Effector CD4-positive, alpha-beta T cell (primary cell): ENCODE results near the gene SDK2.
"Not testable (repeated sequence)": the region's sequence is repeated elsewhere in the genome, so short reads cannot be mapped to it uniquely, and the experiment has no call there.

ENCODE experiments used
- DNase-seq: peaks from one replicate; pipeline ENCODE4 v3.0.0-alpha.2; 2020

Gene SDK2

DNA sequence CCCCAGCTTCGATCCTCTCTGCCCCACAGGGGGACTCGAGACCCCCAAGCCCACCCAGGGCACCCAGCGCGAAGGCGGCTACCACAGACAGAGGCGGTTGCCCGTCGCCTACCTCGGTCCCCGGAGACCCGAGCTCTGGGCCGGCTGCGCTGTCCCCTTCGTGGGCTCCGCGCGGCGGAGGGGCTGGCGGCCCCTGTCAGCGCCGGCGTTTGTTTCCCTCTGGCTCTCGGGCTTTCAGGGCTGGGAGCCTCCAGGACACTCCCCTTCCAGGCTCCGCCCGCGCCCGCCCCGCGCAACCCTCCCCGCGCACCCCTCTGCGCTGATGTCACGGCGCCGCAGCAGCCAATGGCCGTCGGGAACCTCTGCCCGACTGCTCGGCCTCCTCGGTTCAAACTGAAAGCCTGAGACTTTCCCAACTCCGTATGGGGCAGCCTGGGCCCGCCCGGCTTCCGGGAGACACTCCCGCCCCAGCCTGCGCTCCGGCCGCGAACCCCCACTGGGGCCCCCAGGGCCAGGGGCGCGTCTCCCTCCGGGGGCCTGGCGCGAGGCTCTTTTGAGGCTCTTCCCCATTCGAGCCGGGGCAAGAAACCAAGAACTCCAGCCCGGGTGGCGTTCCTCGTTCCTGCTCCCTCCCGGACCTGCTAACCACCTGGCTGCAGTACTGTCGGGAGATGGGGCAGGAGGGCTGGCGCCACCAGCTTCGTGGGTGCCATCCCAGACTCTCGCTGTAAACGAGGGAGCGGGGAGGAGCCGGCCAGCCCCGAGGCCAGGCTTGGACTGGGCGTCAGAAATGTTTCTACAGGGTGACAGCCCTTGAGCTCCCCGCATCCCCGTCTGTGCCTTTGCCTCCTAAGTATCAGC is 332.2 kb downstream of the SDK2 start, which contains the start of gene CDC42EP4:
TSS of gene CDC42EP4 (minus strand) at position 221 of the 861 bp plus-strand sequence. CDS start 25,501 bp downstream, outside the sequence.
- DNase-seq: peak; percentile 76

DNA sequence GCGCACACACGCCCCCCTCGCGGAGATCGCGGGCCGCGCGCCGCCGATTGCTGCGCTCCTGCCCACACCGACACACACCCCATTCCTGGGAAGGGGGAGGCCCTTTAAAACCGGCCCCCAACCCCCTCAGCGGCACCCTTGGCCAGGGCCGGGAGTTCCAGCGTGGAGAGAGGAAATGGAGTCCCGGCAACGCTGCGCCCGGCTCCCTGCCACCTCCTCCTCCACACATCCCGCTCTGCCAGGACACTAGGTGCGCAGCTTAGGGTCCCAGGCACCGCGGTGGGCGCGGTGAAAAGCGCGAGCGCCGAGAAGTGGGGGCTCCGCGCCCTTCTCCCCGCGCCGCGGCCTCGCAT is 332.8 kb downstream of the SDK2 start:
- no peak for DNase-seq

DNA sequence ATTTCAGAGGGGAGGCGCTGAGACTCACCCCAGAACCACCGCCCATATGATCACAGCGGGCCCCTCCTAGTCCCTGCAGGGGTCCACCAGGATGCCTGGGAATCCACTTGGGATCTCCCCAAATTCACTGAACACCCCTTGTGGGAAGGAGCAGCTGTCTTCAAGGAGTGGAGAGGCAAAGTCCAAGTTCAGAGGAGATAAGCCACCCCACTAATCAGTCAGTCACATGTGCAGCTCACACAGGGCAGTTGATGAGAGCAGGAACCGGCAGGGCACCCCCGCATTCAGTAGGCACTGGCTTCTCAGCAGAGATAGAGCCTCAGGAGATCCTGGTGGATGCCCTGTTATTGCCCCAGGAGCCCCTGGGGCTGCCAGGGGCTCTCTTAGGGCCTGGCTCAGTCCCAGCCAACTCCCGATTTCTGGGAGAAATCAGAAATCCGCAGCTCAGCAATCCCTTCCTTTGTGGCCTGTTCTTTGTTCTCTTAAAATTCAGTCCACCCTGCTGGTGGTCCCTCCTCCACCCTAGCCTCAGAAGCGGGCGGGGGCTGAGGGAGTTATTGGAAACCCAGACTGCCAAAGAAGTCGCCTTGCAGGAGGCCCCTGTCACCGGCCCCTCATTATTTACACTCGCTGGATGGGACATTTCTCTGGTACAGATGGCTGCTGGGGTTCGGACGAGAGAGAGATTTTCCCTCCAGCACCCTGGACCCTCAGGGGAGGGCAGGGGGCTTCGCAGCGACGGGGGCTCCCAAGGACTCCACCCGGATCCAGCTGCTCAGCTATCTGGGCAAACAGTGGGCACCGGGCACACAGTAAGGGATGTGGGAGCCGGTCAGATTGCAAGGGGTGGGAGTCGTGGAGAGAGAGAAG is 334.3 kb downstream of the SDK2 start:
- DNase-seq: no peak

DNA sequence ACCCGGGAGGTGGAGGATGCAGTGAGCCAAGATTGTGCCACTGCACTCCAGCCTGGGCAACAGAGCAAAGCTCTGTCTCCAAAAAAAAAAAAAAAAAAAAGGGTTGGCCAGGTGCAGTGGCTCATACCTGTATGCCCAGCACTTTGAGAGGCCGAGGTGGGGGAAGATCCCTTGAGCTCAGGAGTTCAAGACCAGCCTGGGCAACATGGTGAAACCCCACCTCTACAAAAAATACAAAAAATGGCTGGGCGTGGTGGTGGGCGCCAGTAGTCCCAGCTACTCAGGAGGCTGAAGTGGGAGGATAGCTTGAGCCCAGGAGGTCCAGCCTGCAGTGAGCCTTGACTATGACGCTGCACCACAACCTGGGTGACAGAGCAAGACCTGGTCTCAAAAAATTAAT is 335.3 kb downstream of the SDK2 start:
- DNase-seq: not testable (repeated sequence)

DNA sequence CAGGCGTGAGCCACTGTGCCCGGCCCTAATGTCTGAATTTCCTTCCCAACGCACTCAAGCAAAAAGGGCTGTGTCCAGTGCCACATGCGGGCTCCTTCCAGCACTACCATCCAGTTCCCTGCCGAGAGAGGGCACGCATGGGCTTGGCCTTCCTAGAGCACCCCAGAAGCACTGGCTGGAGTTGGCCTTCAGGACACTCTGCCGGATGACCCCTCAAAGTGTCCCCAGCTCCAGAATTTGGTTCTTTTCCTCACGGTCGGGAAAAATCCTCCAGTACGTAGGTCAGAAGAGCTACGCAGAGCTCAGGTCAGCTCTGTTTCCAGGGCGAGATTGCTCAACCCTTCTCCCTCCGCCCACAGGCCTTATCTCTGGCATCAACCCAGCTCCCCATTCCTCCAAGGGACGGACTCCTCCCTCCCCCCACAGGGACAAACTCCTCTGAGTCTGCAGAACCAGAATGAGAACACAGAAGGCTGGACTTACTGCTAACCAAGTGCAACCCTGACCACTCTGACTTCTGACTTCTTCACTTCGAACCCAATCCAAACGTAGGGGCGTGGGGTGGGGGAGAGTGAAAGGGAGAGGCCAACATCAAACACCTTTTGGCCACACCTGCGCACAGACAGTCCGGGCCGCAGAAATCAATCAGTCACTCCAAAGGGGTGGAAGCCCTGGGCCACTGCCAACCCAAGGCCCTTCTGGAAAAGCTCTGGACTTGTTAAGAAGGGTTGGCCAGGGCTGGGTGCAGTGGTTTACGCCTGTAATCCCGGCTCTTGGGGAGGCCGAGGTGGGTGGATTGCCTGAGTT is 336.0 kb downstream of the SDK2 start:
- DNase-seq: no peak

DNA sequence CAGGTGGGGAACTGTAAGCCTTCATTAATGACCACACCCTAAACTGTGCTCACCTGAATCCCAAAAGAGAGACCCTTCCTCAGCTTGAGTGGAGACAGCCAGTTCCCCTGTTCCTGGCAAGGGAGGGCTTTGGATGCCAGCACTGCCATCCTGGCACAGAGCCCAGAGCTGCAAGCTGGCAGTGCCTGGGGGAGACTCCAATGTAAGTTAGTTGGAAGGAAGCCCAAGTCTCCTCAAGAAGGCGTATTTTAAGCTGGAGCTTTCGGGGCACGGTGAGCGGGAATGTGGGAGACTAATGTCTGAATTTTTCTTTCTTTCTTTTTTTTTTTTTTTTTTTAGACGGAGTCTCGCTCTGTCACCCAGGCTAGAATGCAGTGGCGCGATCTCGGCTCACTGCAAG is 337.1 kb downstream of the SDK2 start:
- DNase-seq: no peak

DNA sequence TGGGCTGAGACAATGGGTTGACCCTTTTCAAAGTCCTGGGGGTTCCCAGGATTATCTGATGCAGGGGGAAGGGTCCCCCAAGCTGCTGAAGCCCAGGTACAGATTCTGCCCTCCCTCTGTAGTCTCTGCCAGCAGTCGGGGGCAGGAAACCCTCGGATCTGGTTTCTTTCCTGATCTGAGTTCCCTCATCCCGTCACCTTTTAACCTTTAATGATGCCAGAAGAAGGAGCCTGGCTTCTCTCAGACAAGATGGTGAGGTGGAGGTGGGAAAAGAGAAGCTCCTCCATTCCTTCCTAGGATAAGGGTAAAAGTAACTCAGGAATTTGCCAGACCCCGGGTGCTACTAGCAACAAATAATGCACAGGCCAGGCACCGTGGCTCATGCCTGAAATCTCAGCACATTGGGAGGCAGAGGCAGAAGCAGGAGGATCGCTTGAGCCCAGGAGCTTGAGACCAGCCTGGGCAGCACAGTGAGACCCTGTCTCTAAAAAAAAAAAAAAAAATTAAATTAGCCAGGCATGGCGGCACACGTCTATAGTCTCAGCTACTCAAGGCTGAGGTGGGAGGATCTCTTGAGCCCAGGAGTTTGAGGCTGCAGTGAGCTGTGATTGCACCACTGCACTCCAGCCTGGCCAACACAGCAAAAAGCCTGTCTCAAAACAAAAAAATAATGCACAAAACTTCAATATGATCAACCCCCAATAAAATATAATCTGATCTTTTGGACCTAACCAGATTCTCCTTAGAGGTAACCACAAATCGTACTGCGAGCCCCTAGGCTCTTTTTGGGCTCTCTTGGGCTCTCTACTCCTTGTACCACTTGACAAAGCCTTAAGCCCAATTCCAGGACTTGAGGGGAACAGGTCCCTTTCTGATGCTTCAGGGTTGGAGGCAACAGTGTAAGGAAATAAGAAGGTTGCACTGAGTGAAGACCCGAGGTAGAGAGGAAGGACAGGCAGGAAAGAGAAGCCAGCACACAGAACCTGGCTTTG is 338.1 kb downstream of the SDK2 start:
- no peak for DNase-seq

DNA sequence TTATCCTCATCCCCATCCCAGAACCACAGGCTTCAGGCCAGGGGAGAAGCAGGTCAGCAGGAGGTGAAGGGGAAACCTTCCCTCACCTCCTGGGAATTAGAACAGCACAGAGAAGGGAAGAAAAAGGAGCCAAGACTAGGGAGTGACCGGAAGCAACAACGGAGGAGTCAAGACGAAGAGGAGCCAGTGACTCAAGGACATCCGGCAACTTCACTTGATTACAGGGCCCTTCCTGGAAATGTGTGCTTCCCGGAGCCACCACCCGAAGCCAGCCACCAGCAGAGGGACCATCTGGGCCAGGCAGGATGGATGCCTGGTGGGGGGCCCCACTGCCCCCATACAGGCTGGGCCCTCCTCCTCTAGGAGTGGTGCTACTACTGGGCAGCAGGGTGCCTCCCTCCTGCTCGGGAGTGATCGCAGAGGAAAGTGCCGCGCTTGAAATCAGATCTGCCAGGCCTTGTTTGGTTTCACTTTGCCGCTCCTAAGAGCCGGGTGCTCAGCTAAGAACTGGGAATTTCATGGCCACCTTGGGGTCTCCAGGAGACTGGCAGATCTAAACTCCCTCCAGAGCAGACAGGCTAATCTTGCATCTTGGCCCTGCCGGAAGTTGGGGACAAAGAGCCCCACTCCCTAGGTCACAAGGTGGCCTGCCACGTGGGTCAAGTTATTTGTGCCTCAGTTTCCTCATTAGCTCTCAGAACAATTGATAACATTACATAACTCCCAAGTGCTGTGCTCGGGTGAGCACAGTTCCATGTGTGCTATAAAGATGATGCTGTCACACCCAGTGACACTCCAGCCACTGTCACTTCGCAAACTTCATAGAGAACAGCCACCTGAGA is 339.1 kb downstream of the SDK2 start:
- no peak for DNase-seq

DNA sequence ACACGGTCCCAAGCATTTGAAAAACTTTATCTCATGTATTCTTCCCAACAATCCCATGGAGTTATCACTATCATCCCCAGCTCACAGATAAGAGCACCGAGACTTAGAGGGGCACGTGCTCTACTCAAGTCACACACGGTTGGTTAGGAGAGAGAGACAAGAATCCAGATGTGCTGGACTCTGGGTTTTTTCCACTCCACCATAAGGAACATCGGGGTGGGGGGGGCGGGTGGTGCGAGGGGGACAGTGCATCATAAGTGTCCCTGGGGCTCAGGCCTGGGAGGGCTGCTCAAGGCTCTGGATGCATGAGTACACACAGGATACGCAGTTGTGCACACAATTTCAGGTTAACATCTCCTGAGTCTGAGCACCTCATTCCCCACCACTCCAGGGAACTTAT is 339.8 kb downstream of the SDK2 start:
- no peak for DNase-seq

DNA sequence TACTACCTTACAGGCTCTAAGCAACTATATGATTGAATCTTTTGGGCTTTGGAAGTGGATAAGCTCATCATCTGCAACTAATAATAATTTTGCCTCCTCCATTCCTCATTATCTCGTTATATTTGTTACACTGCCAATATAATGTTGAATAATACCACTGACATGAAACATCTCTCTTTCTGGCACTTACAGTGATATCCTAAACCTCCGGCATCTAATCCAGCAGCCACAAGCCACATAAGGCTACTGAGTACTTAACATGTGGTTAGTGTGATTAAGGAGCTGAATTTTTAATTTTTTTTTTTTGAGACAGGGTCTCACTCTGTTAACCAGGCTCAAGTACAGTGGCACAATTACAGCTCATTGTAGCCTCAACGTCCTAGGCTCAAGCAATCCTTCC is 342.1 kb downstream of the SDK2 start:
- no peak for DNase-seq

DNA sequence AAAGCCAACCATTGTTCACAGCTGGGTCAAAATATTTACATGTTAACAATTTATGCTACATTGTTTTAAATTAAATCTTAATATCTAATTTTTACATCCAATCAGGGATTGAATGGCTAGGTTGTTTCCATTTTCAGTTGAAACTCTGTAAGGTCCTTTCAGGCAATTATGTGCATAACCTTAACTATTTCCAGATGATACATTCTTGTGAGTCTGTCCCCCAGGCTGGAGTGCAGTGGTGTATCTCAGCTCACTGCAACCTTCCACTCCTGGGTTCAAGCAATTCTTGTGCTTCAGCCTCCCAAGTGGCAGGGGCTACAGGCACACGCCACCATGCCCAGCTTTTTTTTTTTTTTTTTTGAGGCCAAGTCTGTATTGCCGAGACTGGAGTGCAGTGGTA is 342.9 kb downstream of the SDK2 start:
- DNase-seq: no peak

DNA sequence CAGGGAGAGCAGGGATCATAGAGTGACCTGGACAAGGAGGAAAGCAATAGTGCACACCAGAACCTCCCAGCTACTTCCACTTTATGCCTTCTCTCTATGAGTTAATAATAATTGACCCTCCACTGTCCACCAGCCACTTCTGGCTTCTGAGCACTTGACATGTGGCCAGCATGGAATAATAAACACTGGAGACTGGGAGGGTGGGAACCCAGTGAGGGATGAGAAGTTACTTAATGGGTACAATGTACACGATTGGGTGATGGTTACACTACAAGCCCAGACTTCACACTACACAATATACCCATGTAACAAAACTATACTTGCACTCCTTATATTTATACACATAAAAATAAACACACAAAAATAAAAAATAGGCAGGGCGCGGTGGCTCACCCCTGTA is 343.9 kb downstream of the SDK2 start:
- no peak for DNase-seq

DNA sequence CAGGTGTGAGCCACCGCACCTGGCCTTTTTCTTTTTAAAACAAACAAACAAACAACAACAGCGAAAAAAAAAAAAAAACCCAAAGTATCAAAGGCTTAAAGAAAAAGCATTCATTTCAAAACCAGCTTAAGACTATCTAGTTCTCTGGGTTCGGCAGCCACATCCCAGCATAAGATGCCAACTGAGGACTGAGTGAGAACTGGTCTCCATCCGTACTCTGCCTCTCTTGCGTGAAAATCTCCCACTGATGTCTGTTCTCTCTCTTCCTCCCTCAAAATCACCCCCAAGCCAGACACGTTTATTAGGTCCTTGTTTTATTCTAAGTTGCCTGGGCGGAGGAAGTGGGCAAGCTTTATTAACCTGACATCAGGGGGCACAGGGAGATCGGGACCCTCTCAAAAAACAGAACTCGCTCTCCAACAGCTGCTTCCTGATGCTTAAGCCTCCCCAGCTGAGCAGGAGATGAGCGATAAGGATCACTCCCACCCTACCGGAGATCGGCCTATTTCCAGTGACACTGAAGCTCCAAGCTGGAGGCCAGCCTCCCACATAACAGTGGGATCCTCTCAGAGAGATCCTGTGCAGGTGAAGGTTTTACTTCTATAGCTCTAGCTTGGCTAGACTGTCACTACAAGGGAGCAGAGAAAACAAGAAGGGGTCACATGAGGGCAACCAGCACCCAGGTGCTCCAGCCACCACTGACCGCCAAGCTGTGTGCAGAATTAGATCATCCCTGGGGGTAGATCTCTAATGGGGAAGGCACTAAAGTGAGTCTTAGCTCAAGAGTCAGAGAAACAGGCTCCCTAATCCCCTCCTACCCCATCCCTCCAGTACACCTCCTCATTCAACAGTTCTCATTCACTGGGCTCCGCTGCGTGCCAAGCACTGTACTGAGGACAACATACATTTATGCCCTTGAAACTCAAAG is 346.0 kb downstream of the SDK2 start:
- no peak for DNase-seq

DNA sequence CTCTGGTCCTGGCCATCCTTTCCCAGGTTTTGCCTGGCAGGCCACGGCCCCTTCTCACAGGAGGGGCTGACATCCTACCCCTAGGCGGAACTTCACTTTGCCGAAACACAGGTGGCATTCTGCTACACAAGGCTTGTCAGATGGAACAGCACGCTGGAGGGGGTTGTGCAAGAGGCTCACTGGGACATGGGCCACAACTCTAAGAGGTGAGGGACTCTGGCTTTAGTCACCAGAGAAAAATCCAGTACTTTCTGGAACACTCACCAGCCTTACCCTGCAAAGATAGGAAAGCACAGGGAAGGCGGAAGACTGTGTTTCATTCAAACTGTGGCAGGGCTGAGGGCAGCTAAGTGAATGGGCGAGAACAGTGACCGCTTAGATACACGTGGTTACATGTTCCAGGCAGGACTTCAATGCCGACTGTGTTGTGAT is 350.7 kb downstream of the SDK2 start:
- DNase-seq: no peak

DNA sequence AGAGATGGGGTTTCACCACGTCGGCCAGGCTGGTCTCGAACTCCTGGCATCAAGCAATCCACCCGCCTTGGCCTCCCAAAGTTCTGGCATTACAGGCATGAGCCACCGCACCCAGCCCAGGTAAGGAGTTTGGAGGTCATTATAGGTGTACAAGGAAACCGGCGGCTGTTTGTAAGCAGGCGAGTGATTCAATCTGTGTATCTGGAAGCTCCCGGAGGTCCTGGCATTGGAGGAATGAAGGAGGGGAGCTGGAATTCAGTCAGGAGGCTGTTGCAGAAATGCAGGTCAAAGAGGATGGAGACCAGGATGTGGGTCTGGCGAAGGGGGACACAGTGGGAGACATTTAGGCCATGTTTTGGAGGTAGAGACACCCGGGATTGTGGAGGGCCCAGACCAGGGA is 351.2 kb downstream of the SDK2 start:
- DNase-seq: no peak

DNA sequence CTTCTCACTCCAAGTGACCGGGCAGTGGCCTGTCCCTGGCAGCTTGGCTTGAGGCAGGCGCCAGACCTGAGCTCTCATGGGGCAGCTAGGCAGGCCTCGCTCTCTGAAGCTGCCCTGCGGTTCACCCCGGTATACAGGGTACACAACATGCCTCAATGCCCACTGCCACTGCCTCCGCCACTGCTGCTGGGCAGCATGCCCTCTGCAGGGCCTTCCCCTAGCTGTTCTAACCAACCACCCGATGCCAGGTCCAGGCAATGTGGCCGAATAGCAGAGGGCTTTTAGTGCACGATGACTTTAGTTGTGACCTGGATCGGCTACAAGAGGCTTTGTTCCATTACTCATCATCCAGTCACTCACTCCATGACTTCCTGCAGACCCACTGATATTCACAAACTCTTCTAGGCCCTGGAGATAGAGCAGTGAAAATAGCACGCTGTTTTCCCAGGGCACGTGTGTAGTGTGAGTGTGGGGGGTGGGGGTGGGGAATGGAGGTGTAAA is 352.2 kb downstream of the SDK2 start:
- DNase-seq: no peak

DNA sequence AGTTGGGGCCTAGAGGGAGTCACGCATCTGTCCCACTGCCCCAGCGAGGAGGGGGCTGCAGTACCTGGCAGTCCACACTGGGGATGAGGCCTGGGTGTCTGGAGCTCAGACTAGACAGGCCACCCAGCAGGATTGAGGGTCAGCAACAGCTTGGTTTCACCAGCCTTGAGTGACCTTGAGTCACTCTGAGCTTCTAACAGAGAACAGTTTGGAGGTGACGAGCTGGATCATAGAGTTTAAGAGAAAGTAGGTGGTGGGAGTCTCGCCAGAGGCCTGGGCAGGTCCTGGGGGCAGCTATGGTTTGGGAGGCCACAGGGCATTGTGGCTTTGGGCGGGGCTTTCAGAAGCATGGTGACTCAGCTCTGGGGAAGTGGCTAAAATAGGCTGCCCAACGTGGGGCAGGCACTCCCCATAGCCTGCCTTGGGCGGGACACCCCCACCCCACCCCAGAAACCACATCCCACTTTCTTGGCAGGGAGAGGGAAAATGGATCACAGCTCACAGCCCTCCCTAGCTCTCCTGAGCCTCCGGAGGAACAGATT is 352.9 kb downstream of the SDK2 start:
- no peak for DNase-seq

DNA sequence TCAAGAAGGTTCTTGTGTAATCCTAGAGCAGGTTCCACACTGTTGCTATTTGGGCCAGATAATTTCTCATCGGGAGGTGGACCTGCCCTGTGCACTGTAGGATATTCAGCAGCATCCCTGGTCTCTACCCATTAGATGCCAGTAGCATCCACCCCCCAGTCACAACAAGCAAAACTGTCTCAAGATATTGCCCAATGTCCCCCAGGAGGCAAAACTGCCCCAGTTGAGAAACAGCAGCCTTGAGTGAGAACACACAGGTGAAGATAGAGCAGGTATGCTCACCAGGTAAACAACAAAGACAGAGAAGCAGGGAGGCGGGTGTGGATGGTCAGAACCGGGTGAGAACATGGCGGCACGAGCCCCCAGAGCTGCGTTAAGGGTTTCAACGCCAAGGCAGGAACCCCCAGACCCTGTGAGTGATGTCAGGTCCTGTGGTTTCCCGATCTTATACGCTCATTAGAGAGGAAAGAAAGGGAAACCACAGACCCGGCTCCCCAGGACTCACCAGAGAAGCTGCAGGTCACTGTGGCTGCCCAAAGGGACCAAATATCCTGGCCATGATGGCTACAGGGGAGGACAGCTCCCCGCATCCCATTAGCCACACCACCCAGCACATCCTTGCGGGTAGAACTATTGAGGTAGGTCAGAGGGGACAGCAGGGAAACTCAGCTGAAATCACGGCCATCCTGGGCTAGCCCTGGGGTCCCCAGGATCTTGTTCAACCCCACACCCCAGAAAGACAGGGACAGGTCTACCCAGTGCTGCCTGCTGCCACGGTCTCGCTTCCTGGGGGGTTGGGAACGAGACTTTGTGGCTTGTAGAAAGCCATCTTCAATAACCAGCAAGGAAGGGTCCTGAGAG is 353.6 kb downstream of the SDK2 start:
- DNase-seq: no peak
